ENCODE results near the gene PPARG.

The PPARG gene

GRCh38 chr3:12343047-12343501 is 54.2 kb downstream of the PPARG start:
- DNase-seq (ENCODE audit: low read depth in 2 of 2): no peak

DNA sequence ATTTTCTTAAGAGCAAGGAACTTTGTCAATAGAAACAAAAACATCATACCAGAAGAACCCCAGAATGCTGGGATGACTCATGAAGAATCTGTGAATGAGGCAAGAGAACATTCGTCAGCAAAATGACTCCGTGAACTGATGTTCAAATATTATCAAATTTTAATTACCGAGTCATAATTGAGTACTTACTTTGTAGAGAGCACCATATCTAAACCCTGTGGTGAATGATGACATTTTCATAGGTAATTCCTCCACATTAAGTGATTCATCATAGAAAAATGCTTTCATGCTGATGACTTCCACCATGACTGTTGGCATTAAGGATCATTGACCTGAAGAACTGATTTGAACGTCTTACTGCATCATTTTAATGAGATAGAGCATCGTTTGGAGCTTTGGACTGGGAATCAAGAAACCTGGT is 56.3 kb downstream of the PPARG start:
- DNase-seq (ENCODE audit: low read depth in 2 of 2): no peak

DNA sequence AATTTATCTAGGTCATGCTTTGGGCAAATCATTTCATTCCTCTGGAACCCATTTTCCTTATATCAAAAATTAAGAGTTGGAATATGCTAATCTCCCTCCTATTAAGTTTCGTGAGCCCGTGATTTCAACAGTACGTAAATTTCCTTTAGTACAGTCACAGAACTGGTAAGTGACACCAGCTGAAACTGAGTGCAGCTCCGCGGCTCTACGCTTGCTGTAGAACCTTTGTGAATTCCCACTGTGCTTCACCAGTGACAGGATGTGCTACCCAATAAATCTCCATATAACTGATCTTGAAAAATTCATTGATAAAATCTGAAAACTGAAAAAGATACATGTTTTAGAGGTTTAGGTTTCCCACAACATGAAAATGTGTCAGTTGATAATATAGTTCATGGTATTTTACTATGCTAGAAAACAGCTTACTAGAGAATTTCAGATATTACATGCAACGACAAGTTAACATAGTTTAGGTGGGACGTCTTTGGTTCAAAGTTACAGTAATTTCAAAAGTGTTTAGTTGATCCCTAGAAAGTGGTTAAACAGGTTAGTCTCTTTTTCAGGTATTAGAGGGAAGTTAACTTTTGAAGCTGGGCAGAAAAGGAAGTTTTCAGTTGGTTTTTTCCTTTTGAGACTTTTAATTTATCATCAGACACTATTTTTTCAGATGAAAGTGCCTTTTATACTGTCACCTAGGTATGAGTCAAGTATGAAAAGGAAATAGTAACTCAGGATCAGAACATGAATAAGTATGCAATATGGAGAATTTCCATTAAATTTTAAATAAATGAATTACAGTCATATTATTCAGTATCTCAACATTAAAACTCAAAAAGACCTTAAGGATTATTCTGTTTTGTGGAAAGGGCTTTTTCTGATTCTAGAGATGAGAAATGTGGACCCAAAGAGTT is 57.0 kb downstream of the PPARG start:
- peak in 1 of 2 donors; percentile 16 for DNase-seq (ENCODE audit: low read depth in 2 of 2)

DNA sequence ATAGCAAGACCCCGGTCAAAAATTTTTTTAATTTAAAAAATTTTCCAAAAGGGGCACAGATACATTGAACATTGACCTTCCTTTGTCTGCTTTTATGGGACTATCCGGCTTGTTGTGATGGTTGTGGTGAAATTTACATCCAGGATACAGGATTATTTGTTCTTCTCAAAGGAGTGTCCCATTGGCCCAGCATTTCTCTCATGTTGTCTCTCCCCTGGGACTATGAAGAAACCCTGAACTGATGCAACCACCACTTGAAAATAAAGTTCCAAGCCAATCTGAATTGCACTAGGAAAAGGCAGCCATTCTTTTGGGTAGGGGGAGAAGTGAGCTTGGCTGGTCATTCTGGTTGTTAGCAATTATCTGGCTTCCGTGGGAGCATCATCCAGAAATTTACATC is 58.4 kb downstream of the PPARG start:
- DNase-seq (ENCODE audit: low read depth in 2 of 2): no peak

GRCh38 chr3:12349895-12350811 is 61.3 kb downstream of the PPARG start:
- DNase-seq (ENCODE audit: low read depth in 2 of 2): no peak

- no peak for DNase-seq (ENCODE audit: low read depth in 2 of 2)
Observed at GRCh38 chr3:12351145-12351544, 62.3 kb downstream of the PPARG start.

- DNase-seq (ENCODE audit: low read depth in 2 of 2): no peak
Observed at GRCh38 chr3:12352253-12352652, 63.4 kb downstream of the PPARG start.

DNA sequence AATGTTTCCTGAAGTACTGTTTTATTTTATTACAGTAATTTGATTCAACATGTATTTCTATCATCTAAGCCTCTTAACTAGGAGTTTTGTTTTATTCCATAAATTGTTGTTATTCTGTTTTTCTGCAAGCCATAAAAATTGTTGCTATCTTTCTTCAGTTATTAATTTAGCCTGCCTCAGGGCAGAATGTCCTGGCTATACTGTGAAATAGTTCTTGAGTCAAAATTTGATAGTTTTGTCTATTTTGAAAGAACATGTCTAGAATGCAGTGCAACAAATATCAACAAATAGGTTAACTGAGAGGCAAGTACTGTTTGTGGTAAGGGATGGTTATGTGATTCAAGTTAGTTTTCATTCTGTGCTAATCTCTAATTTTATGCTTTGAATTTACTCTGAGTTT is 63.9 kb downstream of the PPARG start:
- DNase-seq (ENCODE audit: low read depth in 2 of 2): no peak

DNA sequence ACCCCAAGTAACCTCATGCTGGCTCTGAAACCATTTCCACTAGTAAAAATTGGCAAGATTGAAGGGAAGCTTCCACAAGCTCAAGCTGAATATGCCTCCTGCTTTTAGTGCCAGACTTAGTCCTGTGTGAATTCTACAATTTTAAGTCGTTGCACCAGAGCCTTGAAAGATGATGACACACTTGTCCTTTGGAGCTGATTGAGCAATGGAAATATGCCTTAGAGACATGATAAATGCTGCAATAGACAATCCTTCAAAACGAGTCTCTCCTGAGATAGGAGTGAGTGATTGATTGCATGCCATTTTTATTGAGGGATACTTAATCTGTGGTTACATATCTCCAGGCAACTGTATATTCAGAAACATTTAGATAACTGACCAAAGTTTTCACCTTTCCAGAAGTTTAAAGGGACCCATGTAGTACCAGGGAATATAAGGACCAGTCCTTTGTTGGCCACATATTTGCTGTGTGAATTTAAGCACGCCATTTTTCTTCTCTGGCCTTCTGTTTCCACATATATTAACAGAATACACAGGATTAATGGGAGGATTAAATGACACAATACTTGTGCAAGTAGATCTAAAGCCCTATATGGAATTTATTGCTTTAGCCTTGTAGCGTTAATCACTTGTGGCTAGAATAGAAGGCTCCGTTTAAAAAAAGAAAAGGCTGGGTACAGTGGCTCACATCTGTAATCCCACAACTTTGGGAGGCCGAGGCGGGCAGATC is 65.1 kb downstream of the PPARG start:
- DNase-seq (ENCODE audit: low read depth in 2 of 2): no peak

DNA sequence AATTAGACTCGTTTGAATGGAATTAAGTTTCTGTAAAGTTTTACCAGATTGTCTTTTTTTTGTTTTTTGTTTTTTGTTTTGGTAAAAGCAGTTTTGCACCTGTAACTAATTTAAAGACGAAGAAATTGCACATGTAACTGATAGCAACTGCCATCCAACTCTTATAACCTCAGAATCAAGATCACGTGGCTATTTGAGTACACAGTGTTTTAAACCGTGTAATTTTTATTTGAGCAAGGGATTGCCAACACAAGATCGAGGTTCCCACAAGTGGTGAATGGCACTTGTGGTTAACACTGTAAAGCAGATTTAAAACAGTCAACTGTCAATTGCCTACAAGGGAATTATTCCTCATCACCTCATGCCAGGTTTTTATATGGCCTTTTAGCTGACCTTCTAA is 67.3 kb downstream of the PPARG start:
- no peak for DNase-seq (ENCODE audit: low read depth in 2 of 2)

DNA sequence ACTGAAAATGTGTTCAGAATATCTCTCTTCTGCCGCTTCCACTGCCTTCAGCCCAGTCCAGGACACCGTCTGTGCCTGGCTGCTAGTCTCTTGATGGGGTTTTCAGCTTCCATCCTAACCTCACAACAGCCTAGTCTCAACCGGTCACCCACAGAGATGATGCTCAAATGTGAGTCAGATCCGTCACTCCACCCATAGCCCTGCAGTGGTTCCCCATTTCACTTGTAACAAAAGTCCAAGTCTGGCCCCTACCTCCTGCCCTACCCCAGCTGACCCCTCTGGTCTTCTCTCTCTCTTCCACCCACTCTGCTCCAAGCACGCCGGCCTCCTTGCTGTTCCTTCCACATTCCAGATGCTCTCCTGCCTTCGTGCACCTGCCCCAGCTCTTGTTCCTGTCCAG is 68.1 kb downstream of the PPARG start:
- DNase-seq (ENCODE audit: low read depth in 2 of 2): no peak

GRCh38 chr3:12357456-12357855 is 68.6 kb downstream of the PPARG start:
- no peak for DNase-seq (ENCODE audit: low read depth in 2 of 2)

- no peak for DNase-seq (ENCODE audit: low read depth in 2 of 2)
Observed at GRCh38 chr3:12363397-12364195, 74.7 kb downstream of the PPARG start.

- no peak for DNase-seq (ENCODE audit: low read depth in 2 of 2)
Observed at GRCh38 chr3:12367346-12367745, 78.5 kb downstream of the PPARG start.

DNA sequence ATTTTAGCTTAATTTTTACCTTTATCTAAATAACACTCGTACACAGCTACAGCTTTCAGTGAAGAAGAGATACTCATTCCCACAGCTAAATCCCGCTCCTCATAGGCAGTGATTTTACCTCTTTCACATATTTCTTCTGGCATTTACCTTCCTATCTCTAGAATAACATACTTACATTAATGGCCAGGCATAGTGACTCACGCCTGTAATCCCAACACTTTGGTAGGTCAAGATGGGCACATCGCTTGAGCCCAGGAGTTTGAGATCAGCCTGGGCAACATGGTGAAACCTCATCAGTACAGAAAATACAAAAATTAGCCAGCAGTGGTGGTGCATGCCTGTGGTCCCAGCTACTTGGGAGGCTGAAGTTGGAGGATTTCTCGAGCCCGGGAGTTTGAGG is 80.2 kb downstream of the PPARG start:
- no peak for DNase-seq (ENCODE audit: low read depth in 2 of 2)

DNA sequence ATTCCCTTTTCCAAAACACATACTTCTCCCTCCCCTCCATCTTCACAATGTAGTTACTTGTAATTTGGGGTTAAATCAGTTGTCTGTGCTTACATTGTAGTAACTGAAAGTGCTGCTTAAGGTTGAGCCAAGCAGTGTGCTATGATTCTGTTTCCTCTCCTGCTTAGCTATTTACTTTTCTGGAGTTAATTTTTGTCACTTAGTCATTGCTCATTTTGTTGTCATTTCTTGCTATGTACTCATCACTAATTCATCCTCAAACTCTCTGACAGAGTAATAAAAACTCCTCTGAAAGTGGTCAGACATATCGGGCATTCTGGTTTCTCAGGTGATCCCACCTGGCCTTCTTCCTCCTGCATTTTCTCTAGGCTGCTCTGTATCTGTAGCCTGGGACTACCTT is 80.7 kb downstream of the PPARG start:
- DNase-seq (ENCODE audit: low read depth in 2 of 2): no peak

DNA sequence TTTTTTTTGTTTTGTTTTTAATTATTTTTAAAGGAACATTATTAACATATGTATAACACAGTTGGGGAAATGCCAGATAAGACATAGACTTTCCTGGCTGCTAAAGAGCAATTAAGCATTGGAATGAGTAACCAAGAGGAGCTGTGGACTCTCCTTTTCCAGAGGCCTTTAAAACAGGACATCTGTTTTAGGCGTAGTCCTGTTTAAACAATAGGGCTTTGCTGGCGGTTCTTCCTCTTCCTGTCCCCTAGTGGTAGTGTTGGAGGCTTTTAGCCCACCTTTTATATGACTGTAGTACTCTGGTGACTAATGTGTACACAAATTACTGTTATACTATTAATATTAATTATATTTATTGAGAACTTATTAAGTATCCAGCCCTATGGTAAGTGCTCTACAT is 81.9 kb downstream of the PPARG start:
- DNase-seq (ENCODE audit: low read depth in 2 of 2): no peak

- no peak for DNase-seq (ENCODE audit: low read depth in 2 of 2)
Observed at GRCh38 chr3:12371525-12372140, 82.8 kb downstream of the PPARG start.

DNA sequence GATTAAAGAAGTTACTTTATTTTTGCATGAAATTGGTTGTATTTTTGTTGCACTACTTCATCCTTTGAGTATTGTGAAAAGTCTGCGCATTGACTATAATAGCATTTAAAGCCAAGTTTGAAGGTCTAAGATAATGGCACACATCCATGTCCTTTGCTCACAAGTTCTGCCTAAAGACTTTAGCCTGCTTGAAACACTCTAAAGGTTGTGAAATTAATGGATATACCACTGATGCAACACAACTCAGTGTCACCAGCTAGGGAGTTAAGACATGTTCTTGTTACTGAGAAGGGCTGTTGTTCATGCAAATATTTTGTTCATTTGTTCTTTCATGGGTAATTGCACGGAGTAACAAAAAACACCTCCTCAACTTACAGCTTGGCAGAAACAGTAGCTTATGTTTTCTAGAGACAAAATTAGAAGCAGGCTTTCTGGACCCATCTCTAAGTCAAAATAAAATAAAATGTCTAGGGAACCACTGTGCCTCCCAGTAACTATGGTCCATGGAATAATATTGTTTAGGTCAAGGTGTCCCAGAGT is 83.9 kb downstream of the PPARG start:
- no peak for DNase-seq (ENCODE audit: low read depth in 2 of 2)

DNA sequence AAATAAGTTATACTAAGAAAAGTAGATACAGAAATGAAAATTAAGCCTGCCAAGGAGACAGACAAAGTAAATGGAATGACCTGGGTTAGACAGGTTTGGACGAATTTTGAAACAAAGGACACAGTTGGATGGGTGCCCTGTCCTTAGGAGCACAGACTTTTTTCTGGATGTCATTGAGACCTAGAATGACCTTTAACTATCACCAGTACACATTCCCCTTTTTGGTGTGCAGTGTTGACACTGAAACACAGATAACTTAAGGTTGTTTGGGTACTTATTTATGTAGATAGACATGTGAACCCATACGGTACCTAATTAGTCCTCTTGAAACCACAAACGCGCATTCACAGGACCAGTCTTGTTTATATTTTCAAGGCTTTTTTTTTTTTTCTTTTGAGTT is 86.7 kb downstream of the PPARG start:
- no peak for DNase-seq (ENCODE audit: low read depth in 2 of 2)

Measured in stimulated activated CD4-positive, alpha-beta T cell treated with anti-CD3 and anti-CD28 coated beads, Interleukin-4, amount 100 ng/mL, for 48 hours (primary cell).